Measurements from ENCODE around the gene ALDH1B1.

Gene ALDH1B1

GRCh38 chr9:38417003-38417945 is 24.8 kb downstream of the ALDH1B1 start:
- no peak for FAIRE-seq

- FAIRE-seq: no peak
Observed at GRCh38 chr9:38418366-38418765, 25.9 kb downstream of the ALDH1B1 start.

GRCh38 chr9:38419181-38419580 is 26.7 kb downstream of the ALDH1B1 start:
- FAIRE-seq: no peak

- no peak for FAIRE-seq
Observed at GRCh38 chr9:38421498-38422211, 29.2 kb downstream of the ALDH1B1 start.

GRCh38 chr9:38422555-38423260 is 30.2 kb downstream of the ALDH1B1 start:
- FAIRE-seq: no peak

- no peak for FAIRE-seq
Observed at GRCh38 chr9:38423273-38423972, 30.9 kb downstream of the ALDH1B1 start.

GRCh38 chr9:38423973-38424843 is 31.7 kb downstream of the ALDH1B1 start, which contains the start of gene IGFBPL1:
Gene IGFBPL1 (minus strand): TSS chr9:38424454. CDS start chr9:38424424, 30 bp downstream.
- no peak for FAIRE-seq

GRCh38 chr9:38424918-38425317 is 32.4 kb downstream of the ALDH1B1 start:
- FAIRE-seq: no peak

GRCh38 chr9:38428062-38428461 is 35.6 kb downstream of the ALDH1B1 start:
- no peak for FAIRE-seq

- FAIRE-seq: no peak
Observed at GRCh38 chr9:38431116-38431515, 38.6 kb downstream of the ALDH1B1 start.

GRCh38 chr9:38432922-38433510 is 40.5 kb downstream of the ALDH1B1 start:
- FAIRE-seq: no peak

GRCh38 chr9:38434365-38434764 is 41.9 kb downstream of the ALDH1B1 start:
- FAIRE-seq: no peak

- no peak for FAIRE-seq
Observed at GRCh38 chr9:38434853-38435252, 42.4 kb downstream of the ALDH1B1 start.

GRCh38 chr9:38435521-38435920 is 43.0 kb downstream of the ALDH1B1 start:
- no peak for FAIRE-seq

- FAIRE-seq: no peak
Observed at GRCh38 chr9:38436708-38437107, 44.2 kb downstream of the ALDH1B1 start.

GRCh38 chr9:38437193-38437823 is 44.8 kb downstream of the ALDH1B1 start:
- no peak for FAIRE-seq

GRCh38 chr9:38439291-38439915 is 46.9 kb downstream of the ALDH1B1 start:
- FAIRE-seq: no peak

- FAIRE-seq: no peak
Observed at GRCh38 chr9:38439916-38440301, 47.4 kb downstream of the ALDH1B1 start.

- FAIRE-seq: no peak
Observed at GRCh38 chr9:38440516-38440915, 48.0 kb downstream of the ALDH1B1 start.

Measured in colon (tissue), 2 donors.